ENCODE data around the gene PFKFB4. TPM values are rescaled to one million over a fixed set of nuclear protein-coding genes. Genes with fewer than 3 reads are reported as not detected.

Gene PFKFB4
- 8.8 and 19.3 TPM in 2 replicates for total RNA-seq

DNA sequence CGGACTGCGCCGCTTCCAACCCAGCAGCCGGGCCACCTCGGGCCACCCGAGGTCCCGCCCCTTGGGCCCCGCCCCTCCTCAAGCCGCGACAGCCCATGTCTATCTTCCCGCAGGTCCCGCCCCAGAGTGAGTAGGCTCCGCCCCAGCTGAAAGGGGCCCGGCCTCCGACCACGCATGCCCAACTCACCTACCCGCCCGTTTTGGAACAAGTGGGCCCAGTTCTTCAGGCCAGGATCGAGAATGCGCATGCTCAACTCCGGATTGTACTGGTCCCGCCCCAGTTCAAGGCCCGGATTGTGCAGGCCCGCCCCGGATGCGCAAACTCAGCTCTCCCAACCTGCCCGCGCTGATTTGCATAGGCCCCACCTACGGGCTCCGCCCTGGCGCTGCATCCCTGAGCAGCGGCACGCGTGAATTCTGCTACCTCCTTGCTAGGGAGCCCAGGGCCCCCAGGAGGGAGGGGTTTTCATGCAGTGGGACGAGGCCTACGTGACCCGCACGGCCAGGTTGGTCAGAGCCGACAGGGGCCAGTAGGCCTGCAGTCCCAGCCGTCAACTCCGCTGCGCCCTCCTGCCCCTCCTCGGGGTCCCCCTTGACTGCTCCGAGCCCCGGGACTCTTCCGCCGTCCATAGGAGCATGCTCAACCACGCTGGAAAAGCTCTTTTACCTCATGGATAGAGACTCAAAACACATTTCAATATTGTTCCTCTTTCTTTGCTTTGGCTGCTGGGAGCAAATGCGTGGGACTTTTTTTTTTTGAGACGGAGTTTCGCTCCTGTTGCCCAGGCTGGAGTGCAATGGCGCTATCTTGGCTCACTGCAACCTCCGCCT lies at the start of gene PFKFB4:
PFKFB4 (minus strand) TSS at position 8 of the 831 bp plus-strand sequence. CDS start 26 bp downstream, outside the sequence.
- TF ChIP-seq, protein P1, sequence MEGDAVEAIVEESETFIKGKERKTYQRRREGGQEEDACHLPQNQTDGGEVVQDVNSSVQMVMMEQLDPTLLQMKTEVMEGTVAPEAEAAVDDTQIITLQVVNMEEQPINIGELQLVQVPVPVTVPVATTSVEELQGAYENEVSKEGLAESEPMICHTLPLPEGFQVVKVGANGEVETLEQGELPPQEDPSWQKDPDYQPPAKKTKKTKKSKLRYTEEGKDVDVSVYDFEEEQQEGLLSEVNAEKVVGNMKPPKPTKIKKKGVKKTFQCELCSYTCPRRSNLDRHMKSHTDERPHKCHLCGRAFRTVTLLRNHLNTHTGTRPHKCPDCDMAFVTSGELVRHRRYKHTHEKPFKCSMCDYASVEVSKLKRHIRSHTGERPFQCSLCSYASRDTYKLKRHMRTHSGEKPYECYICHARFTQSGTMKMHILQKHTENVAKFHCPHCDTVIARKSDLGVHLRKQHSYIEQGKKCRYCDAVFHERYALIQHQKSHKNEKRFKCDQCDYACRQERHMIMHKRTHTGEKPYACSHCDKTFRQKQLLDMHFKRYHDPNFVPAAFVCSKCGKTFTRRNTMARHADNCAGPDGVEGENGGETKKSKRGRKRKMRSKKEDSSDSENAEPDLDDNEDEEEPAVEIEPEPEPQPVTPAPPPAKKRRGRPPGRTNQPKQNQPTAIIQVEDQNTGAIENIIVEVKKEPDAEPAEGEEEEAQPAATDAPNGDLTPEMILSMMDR (conservative IDR thresholded peaks at IDR 0.05; ENCODE audit: low read depth, low read length): no peak
- DNase-seq (ENCODE audit: low read depth): peak; percentile 88

DNA sequence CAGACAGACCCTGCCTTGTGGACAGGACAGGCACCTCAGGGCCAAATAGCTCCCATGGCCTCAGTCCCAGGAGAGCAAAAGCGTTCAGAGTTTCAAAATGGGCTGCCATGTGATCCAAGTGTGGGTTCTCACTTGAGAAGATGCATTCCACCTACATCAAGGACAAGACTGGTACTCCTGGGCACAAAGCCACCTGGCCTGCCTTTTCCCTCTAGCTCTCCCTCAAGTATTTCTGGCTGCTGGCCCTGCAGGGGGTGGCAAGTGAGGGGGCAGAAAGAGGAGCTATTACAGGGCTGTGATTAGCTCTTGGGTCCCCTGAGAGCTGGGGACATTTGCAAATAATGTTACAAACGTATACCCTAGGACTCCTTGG lies 45.0 kb upstream of the PFKFB4 start:
- H3K4me3 ChIP-seq (ENCODE audit: low read depth, low read length): no peak overlapping the region
- TF ChIP-seq, protein P1 (conservative IDR thresholded peaks at IDR 0.05; ENCODE audit: low read depth, low read length): no peak
- no peak for DNase-seq (ENCODE audit: low read depth)

More for the DNA sequence above, at the start of gene PFKFB4:
- peak within 1 kb of the TSS; percentile 82 for H3K4me3 ChIP-seq (ENCODE audit: low read depth, low read length)

- TF ChIP-seq, protein P1 (conservative IDR thresholded peaks at IDR 0.05; ENCODE audit: low read depth, low read length): no peak
- H3K4me3 ChIP-seq (ENCODE audit: low read depth, low read length): no peak overlapping the region
- DNase-seq (ENCODE audit: low read depth): no peak
Measured at GRCh38 chr3:48600711-48601621, 44.4 kb upstream of the PFKFB4 start.

GRCh38 chr3:48599509-48600285 lies 43.1 kb upstream of the PFKFB4 start:
- no peak overlapping the region for H3K4me3 ChIP-seq (ENCODE audit: low read depth, low read length)
- TF ChIP-seq, protein P1 (conservative IDR thresholded peaks at IDR 0.05; ENCODE audit: low read depth, low read length): no peak
- DNase-seq (ENCODE audit: low read depth): no peak

GRCh38 chr3:48599077-48599501 lies 42.5 kb upstream of the PFKFB4 start:
- TF ChIP-seq, protein P1 (conservative IDR thresholded peaks at IDR 0.05; ENCODE audit: low read depth, low read length): no peak
- H3K4me3 ChIP-seq (ENCODE audit: low read depth, low read length): no peak overlapping the region
- DNase-seq (ENCODE audit: low read depth): no peak

GRCh38 chr3:48598323-48599076 lies 41.9 kb upstream of the PFKFB4 start:
- H3K4me3 ChIP-seq (ENCODE audit: low read depth, low read length): no peak overlapping the region
- TF ChIP-seq, protein P1 (conservative IDR thresholded peaks at IDR 0.05; ENCODE audit: low read depth, low read length): no peak
- no peak for DNase-seq (ENCODE audit: low read depth)
